Measurements from ENCODE around the gene ARRDC4. TPM values are rescaled to one million over a fixed set of nuclear protein-coding genes. Genes with fewer than 3 reads are reported as not detected.

ARRDC4 gene
- total RNA-seq, 1 donor from 2014 or later: 2.0 TPM

- POLR2A ChIA-PET: no interaction called here
- Mint-ChIP-seq H3K9me3 (peaks cover 11% of the 10 kb centered on the region), H3K4me3 (no peak overlapping the region), H3K36me3 (ENCODE audit: low read depth) (peaks cover 2% of the 10 kb centered on the region), H3K4me1 (no peaks in the 10 kb centered on the region), H3K27me3 (no peaks in the 10 kb centered on the region), H3K27ac (no peak overlapping the region)
- ATAC-seq (ENCODE audit: low read depth): no peak
- intact Hi-C loops (cut with micrococcal nuclease): no loop called here
- CTCF ChIA-PET: no interaction called here
- no peak for DNase-seq
- no peak for TF ChIP-seq CTCF (IDR thresholded peaks at IDR 0.05)
These were observed 30.3 kb upstream of the ARRDC4 start for GRCh38 chr15:97930230-97930629.

GRCh38 chr15:97931314-97931713 lies 29.2 kb upstream of the ARRDC4 start:
- H3K9me3 Mint-ChIP-seq: peaks cover 21% of the 10 kb centered on the region
- no peak for TF ChIP-seq CTCF (IDR thresholded peaks at IDR 0.05)
- DNase-seq (no peak), ATAC-seq (ENCODE audit: low read depth) (no peak)
- H3K36me3 Mint-ChIP-seq (ENCODE audit: low read depth): peaks cover 2% of the 10 kb centered on the region
- H3K4me1 Mint-ChIP-seq: no peaks in the 10 kb centered on the region
- ChIA-PET POLR2A (no interaction called here), CTCF (no interaction called here)
- H3K27ac Mint-ChIP-seq: no peak overlapping the region
- no peak overlapping the region for H3K4me3 Mint-ChIP-seq
- H3K27me3 Mint-ChIP-seq: no peaks in the 10 kb centered on the region
- intact Hi-C loops (cut with micrococcal nuclease): no loop called here

- H3K4me3 Mint-ChIP-seq: no peak overlapping the region
- H3K9me3 Mint-ChIP-seq: peaks cover 21% of the 10 kb centered on the region
- no peak overlapping the region for H3K27ac Mint-ChIP-seq
- H3K36me3 Mint-ChIP-seq (ENCODE audit: low read depth): peaks cover 2% of the 10 kb centered on the region
- no peaks in the 10 kb centered on the region for H3K27me3 Mint-ChIP-seq
- no peak for ATAC-seq (ENCODE audit: low read depth)
- no peak for TF ChIP-seq CTCF (IDR thresholded peaks at IDR 0.05)
- intact Hi-C loops (cut with micrococcal nuclease): no loop called here
- no peaks in the 10 kb centered on the region for H3K4me1 Mint-ChIP-seq
- POLR2A ChIA-PET: no interaction called here
- CTCF ChIA-PET: no interaction called here
- DNase-seq: no peak
These were observed 26.9 kb upstream of the ARRDC4 start for GRCh38 chr15:97933589-97933988.

- TF ChIP-seq CTCF (IDR thresholded peaks at IDR 0.05): no peak
- no peak overlapping the region for H3K4me3 Mint-ChIP-seq
- H3K4me1 Mint-ChIP-seq: no peaks in the 10 kb centered on the region
- intact Hi-C loops (cut with micrococcal nuclease): no loop called here
- H3K27ac Mint-ChIP-seq: no peak overlapping the region
- H3K27me3 Mint-ChIP-seq: no peaks in the 10 kb centered on the region
- ChIA-PET POLR2A (no interaction called here), CTCF (no interaction called here)
- H3K36me3 Mint-ChIP-seq (ENCODE audit: low read depth): no peaks in the 10 kb centered on the region
- no peak for DNase-seq
- peaks cover 2% of the 10 kb centered on the region for H3K9me3 Mint-ChIP-seq
- ATAC-seq (ENCODE audit: low read depth): no peak
These were observed 19.5 kb upstream of the ARRDC4 start for GRCh38 chr15:97940993-97941392.

- DNase-seq (no peak), ATAC-seq (ENCODE audit: low read depth) (no peak)
- intact Hi-C loops (cut with micrococcal nuclease): no loop called here
- ChIA-PET CTCF (no interaction called here), POLR2A (no interaction called here)
- Mint-ChIP-seq H3K4me1 (no peaks in the 10 kb centered on the region), H3K27ac (no peak overlapping the region), H3K9me3 (no peaks in the 10 kb centered on the region), H3K4me3 (no peak overlapping the region), H3K36me3 (ENCODE audit: low read depth) (no peaks in the 10 kb centered on the region), H3K27me3 (no peaks in the 10 kb centered on the region)
- TF ChIP-seq CTCF (IDR thresholded peaks at IDR 0.05): no peak
These were observed 18.9 kb upstream of the ARRDC4 start for GRCh38 chr15:97941572-97941971.

Measured in activated B cell treated with CpG ODN at 0.5 μM for 24 hours (primary cell).